HCT116 (cell line): ENCODE results near the gene MYO3B. TPM values are rescaled to one million over a fixed set of nuclear protein-coding genes. Genes with fewer than 3 reads are reported as not detected.

Experiments
- ATAC-seq: fragments of 200-7000 bp; cut with Tn5 transposase; 2 replicates; pipeline ENCODE4 v1.9.1; 2020; ENCODE audit warnings: mild to moderate bottlenecking, moderate library complexity
- BruUV-seq: library from RNA; stranded (reverse); fragments of 400-500 nt; replicated peaks from 2 replicates; lab custom pipeline; 2021; lab: Mats Ljungman, UMichigan
- CTCF ChIA-PET: fragments of 300-600 bp; sonication (Branson Sonifier 250); formaldehyde crosslinking; loops from one replicate; lab custom pipeline; 2021; ENCODE audit warnings: antibody characterized with exemption; lab: Charles Lee
- POLR2A ChIA-PET: fragments of 300-600, 350-600 bp; sonication (Branson Sonifier 250); formaldehyde crosslinking; loops from one replicate; lab custom pipeline; 2021; ENCODE audit warnings: antibody characterized with exemption; lab: Charles Lee
- RAD21 ChIA-PET, 2 experiments: fragments of 300-600 bp; sonication (Branson Sonifier 250); formaldehyde crosslinking; loops; one replicate each; lab custom pipeline; 2023; ENCODE audit warnings: low total read pairs in 2 of 2; ENCODE audit not compliant: uncharacterized antibody in 2 of 2, unreplicated experiment in 2 of 2, low non-redundant PET in 1 of 2; lab: Charles Lee
- DNase-seq: peaks from one replicate; pipeline ENCODE4 v3.0.0-alpha.2; 2010; ENCODE audit warnings: low read depth, low spot score
- H2AFZ ChIP-seq: fragments of 200-600 bp; shearing (Covaris generic), sonication (generic); 2 replicates; pipeline ENCODE4 v1.6.1; 2017; ENCODE audit warnings: low read depth, mixed run types, mixed read lengths, antibody characterized with exemption, low read length; ENCODE audit not compliant: poor library complexity, severe bottlenecking
- H3K27ac ChIP-seq: 2 replicates; pipeline ENCODE4 v1.5.1; 2012; ENCODE audit warnings: low read depth, low read length
- H3K27me3 ChIP-seq: fragments of 200-600 bp; sonication (generic); 2 replicates; pipeline ENCODE4 v1.6.1; 2016; ENCODE audit warnings: mixed run types, low read length, mixed read lengths; ENCODE audit not compliant: insufficient read depth
- H3K36me3 ChIP-seq, 2 experiments: fragments of 200-500 bp in 1 of 2; fragments of 200-600 bp in 1 of 2; sonication (Bioruptor generic) in 1 of 2; sonication (generic) in 1 of 2; 2 replicates each; pipeline versions ENCODE4 v1.5.1 to v1.6.1; 2014 to 2016; ENCODE audit warnings: low read length in 2 of 2, inconsistent platforms in 1 of 2, mixed read lengths in 1 of 2, mixed run types in 1 of 2; ENCODE audit not compliant: insufficient read depth in 2 of 2, control insufficient read depth in 1 of 2
- H3K4me1 ChIP-seq, 2 experiments: fragments of 200-600 bp in 1 of 2; sonication (generic) in 1 of 2; 2 replicates each; pipeline versions ENCODE4 v1.5.1 to v1.6.1; 2012 to 2017; ENCODE audit warnings: low read length in 2 of 2, inconsistent platforms in 1 of 2, mild to moderate bottlenecking in 1 of 2, mixed read lengths in 1 of 2, mixed run types in 1 of 2, moderate library complexity in 1 of 2; ENCODE audit not compliant: insufficient read depth in 2 of 2, control insufficient read depth in 1 of 2
- H3K4me2 ChIP-seq: fragments of 200-600 bp; sonication (generic); 2 replicates; pipeline ENCODE4 v1.6.1; 2017; ENCODE audit warnings: mixed run types, low read length, mixed read lengths
- H3K4me3 ChIP-seq, 2 experiments: fragments of 200-600 bp in 1 of 2; sonication (generic) in 1 of 2; replicated peaks in 1 of 2; 2 replicates each; pipeline ENCODE4 v1.5.1; 2011 to 2016; ENCODE audit warnings: low read length in 2 of 2, control low read depth in 1 of 2, low read depth in 1 of 2, mild to moderate bottlenecking in 1 of 2, mixed read lengths in 1 of 2, mixed run types in 1 of 2
- H3K79me2 ChIP-seq: fragments of 200-600 bp; sonication (generic); 2 replicates; pipeline ENCODE4 v1.6.1; 2017; ENCODE audit warnings: mild to moderate bottlenecking, mixed run types, low read length, moderate library complexity, mixed read lengths; ENCODE audit not compliant: insufficient read depth
- H3K9ac ChIP-seq: fragments of 200-600 bp; sonication (generic); 2 replicates; pipeline ENCODE4 v1.6.1; 2016; ENCODE audit warnings: low read length, mixed read lengths
- H3K9me2 ChIP-seq: fragments of 200-600 bp; sonication (generic), shearing (Covaris generic); 2 replicates; pipeline ENCODE4 v1.6.1; 2017; ENCODE audit warnings: mixed run types, mild to moderate bottlenecking, moderate library complexity; ENCODE audit not compliant: insufficient read depth
- H3K9me3 ChIP-seq, 2 experiments: fragments of 200-500 bp in 1 of 2; fragments of 200-600 bp in 1 of 2; sonication (Bioruptor generic) in 1 of 2; sonication (generic) in 1 of 2; 2 replicates each; pipeline ENCODE4 v1.6.1; 2014 to 2017; ENCODE audit warnings: low read length in 2 of 2, mixed read lengths in 2 of 2, inconsistent platforms in 1 of 2, low read depth in 1 of 2, mild to moderate bottlenecking in 1 of 2, mixed run types in 1 of 2, moderate library complexity in 1 of 2; ENCODE audit not compliant: control insufficient read depth in 1 of 2, insufficient read depth in 1 of 2
- H4K20me1 ChIP-seq: fragments of 200-600 bp; sonication (generic), shearing (Covaris generic); 2 replicates; pipeline ENCODE4 v1.6.1; 2017; ENCODE audit warnings: mixed run types, mild to moderate bottlenecking, moderate library complexity; ENCODE audit not compliant: insufficient read depth
- EZH2 ChIP-seq: fragments of 200-600 bp; sonication (generic); IDR thresholded peaks from 2 replicates; pipeline ENCODE4 v1.6.1; 2017; ENCODE audit warnings: antibody characterized with exemption, mixed run types
- EZH2phosphoT487 ChIP-seq: fragments of 200-600 bp; IDR thresholded peaks from 2 replicates; pipeline ENCODE4 v1.6.1; 2018; ENCODE audit warnings: antibody characterized with exemption, borderline replicate concordance
- POLR2A ChIP-seq: IDR thresholded peaks from 2 replicates; pipeline ENCODE4 v1.7.0; 2011; ENCODE audit warnings: borderline replicate concordance; ENCODE audit not compliant: insufficient read depth, insufficient read length; ENCODE audit errors: extremely low read depth
- RAD21 ChIP-seq: IDR thresholded peaks from 2 replicates; pipeline ENCODE4 v1.6.1; 2012; ENCODE audit warnings: low read depth, mild to moderate bottlenecking
- SP1 ChIP-seq: IDR thresholded peaks from 2 replicates; pipeline ENCODE4 v1.6.1; 2012; ENCODE audit warnings: low read depth
- intact Hi-C: fragments of 100-400 bp; cut with micrococcal nuclease; formaldehyde crosslinking; loops from 2 replicates; pipeline ENCODE4 v1.10.0; 2022
- total RNA-seq: library from RNA; stranded (reverse); gene quantifications from one replicate; pipeline ENCODE4 v1.2.1, GENCODE V29; 2021; ENCODE audit not compliant: unreplicated experiment

MYO3B gene
- total RNA-seq, 1 experiment from 2014 or later: not detected

- no peaks in the 10 kb centered on the region for H4K20me1 ChIP-seq
- H3K79me2 ChIP-seq: no peaks in the 10 kb centered on the region
- ChIA-PET RAD21 (no interaction called here), CTCF (interaction anchor here (2.7 kb wide), 1 partner anchor 20 kb away, joined by 13 read pairs; no protein-coding TSS in a partner anchor), POLR2A (no interaction called here)
- H3K27me3 ChIP-seq: no peaks in the 10 kb centered on the region
- no peak overlapping the region for H2AFZ ChIP-seq
- no peak overlapping the region for H3K4me2 ChIP-seq
- H3K4me3 ChIP-seq: no peak overlapping the region
- H3K9ac ChIP-seq: no peak overlapping the region
- no peak for TF ChIP-seq SP1
- H3K9me3 ChIP-seq: no peaks in the 10 kb centered on the region
- no TSS peak for BruUV-seq
- H3K36me3 ChIP-seq: no peaks in the 10 kb centered on the region
- H3K27ac ChIP-seq: no peak overlapping the region
- no peak for DNase-seq
- no peak for ATAC-seq
- H3K9me2 ChIP-seq: no peaks in the 10 kb centered on the region
- intact Hi-C loops: no loop called here
- no peaks in the 10 kb centered on the region for H3K4me1 ChIP-seq
Observed at GRCh38 chr2:170428868-170429267, 250.9 kb downstream of the MYO3B start.

- H3K9me2 ChIP-seq: no peaks in the 10 kb centered on the region
- H3K27me3 ChIP-seq: no peaks in the 10 kb centered on the region
- CTCF ChIA-PET: no interaction called here
- H3K27ac ChIP-seq: no peak overlapping the region
- RAD21 ChIA-PET: no interaction called here
- H3K4me1 ChIP-seq: no peaks in the 10 kb centered on the region
- no peak for ATAC-seq
- H3K9ac ChIP-seq: no peak overlapping the region
- BruUV-seq: no TSS peak
- no peaks in the 10 kb centered on the region for H3K9me3 ChIP-seq
- no peaks in the 10 kb centered on the region for H3K79me2 ChIP-seq
- POLR2A ChIA-PET: no interaction called here
- no peak overlapping the region for H3K4me2 ChIP-seq
- intact Hi-C loops: no loop called here
- no peak overlapping the region for H2AFZ ChIP-seq
- no peaks in the 10 kb centered on the region for H4K20me1 ChIP-seq
- TF ChIP-seq SP1 (no peak), EZH2phosphoT487 (no peak), POLR2A (no peak), RAD21 (no peak), EZH2 (no peak)
- H3K4me3 ChIP-seq: no peak overlapping the region
- no peak for DNase-seq
- no peaks in the 10 kb centered on the region for H3K36me3 ChIP-seq
Observed at GRCh38 chr2:170432823-170433222, 254.9 kb downstream of the MYO3B start.
